GM10266 (cell line): ENCODE data around the gene RASA2.

Experiments
- DNase-seq: peaks from one replicate; pipeline ENCODE4 v3.0.0; 2012; ENCODE audit errors: extremely low spot score
- TF ChIP-seq, protein P1 (sequence below): IDR thresholded peaks from 2 replicates; pipeline ENCODE4 v1.5.1; 2012; ENCODE audit warnings: mild to moderate bottlenecking, low read depth; ENCODE audit not compliant: control insufficient read depth, insufficient read depth; ENCODE audit errors: missing control alignments

RASA2 gene

DNA sequence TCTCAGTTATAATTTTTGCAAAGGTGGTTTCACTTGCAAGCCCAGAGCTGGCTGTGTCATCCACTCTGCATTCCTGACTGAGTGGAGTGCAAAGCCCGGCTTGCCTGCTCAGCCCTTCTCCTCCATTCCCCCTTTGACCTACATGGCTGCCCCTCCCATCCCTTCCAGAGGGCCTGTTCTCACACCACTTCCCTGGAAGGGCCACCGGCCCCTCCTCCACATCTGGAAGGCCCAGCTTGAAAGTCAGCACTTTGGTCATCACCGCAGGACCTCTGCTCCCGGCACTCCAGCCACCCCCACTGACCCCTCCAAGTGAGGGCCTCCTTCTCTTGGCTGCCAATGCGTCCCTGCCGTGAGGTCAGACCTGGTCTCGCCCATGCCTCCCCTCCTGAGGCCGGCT lies 177.2 kb downstream of the RASA2 start:
- no peak for DNase-seq

More for the DNA sequence above, 177.2 kb downstream of the RASA2 start:
- TF ChIP-seq, protein P1, sequence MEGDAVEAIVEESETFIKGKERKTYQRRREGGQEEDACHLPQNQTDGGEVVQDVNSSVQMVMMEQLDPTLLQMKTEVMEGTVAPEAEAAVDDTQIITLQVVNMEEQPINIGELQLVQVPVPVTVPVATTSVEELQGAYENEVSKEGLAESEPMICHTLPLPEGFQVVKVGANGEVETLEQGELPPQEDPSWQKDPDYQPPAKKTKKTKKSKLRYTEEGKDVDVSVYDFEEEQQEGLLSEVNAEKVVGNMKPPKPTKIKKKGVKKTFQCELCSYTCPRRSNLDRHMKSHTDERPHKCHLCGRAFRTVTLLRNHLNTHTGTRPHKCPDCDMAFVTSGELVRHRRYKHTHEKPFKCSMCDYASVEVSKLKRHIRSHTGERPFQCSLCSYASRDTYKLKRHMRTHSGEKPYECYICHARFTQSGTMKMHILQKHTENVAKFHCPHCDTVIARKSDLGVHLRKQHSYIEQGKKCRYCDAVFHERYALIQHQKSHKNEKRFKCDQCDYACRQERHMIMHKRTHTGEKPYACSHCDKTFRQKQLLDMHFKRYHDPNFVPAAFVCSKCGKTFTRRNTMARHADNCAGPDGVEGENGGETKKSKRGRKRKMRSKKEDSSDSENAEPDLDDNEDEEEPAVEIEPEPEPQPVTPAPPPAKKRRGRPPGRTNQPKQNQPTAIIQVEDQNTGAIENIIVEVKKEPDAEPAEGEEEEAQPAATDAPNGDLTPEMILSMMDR, result no peak
